Astrocyte of the spinal cord (primary cell): ENCODE data around the gene PTGR1.
A peak's percentile ranks its signal among the peaks of the same experiment; 100 is the strongest.
"Not testable (repeated sequence)": the region's sequence is repeated elsewhere in the genome, so short reads cannot be mapped to it uniquely, and the experiment has no call there.

Source experiments
- DNase-seq: peaks from one replicate; pipeline ENCODE4 v3.0.0; 2011; ENCODE audit warnings: low read depth, low spot score
- H3K4me3 ChIP-seq: 2 replicates; pipeline ENCODE4 v1.5.1; 2011; ENCODE audit warnings: low read depth, mild to moderate bottlenecking, low read length, moderate library complexity
- in situ Hi-C: cut with HindIII; loops from 2 replicates; pipeline ENCODE4 v1.10.0; 2017; ENCODE audit warnings: low sequenced_read_pairs
- TF ChIP-seq, protein P1 (sequence below): IDR thresholded peaks from 2 replicates; pipeline ENCODE4 v1.5.1; 2012; ENCODE audit warnings: low read depth, mild to moderate bottlenecking, low read length, inconsistent platforms

PTGR1 gene

GRCh38 chr9:111582888-111583287 lies 16.6 kb downstream of the PTGR1 start:
- DNase-seq, result peak; percentile 49
- no peak overlapping the region for H3K4me3 ChIP-seq
- TF ChIP-seq, protein P1, sequence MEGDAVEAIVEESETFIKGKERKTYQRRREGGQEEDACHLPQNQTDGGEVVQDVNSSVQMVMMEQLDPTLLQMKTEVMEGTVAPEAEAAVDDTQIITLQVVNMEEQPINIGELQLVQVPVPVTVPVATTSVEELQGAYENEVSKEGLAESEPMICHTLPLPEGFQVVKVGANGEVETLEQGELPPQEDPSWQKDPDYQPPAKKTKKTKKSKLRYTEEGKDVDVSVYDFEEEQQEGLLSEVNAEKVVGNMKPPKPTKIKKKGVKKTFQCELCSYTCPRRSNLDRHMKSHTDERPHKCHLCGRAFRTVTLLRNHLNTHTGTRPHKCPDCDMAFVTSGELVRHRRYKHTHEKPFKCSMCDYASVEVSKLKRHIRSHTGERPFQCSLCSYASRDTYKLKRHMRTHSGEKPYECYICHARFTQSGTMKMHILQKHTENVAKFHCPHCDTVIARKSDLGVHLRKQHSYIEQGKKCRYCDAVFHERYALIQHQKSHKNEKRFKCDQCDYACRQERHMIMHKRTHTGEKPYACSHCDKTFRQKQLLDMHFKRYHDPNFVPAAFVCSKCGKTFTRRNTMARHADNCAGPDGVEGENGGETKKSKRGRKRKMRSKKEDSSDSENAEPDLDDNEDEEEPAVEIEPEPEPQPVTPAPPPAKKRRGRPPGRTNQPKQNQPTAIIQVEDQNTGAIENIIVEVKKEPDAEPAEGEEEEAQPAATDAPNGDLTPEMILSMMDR, result no peak
- in situ Hi-C loops, result no loop called here

DNA sequence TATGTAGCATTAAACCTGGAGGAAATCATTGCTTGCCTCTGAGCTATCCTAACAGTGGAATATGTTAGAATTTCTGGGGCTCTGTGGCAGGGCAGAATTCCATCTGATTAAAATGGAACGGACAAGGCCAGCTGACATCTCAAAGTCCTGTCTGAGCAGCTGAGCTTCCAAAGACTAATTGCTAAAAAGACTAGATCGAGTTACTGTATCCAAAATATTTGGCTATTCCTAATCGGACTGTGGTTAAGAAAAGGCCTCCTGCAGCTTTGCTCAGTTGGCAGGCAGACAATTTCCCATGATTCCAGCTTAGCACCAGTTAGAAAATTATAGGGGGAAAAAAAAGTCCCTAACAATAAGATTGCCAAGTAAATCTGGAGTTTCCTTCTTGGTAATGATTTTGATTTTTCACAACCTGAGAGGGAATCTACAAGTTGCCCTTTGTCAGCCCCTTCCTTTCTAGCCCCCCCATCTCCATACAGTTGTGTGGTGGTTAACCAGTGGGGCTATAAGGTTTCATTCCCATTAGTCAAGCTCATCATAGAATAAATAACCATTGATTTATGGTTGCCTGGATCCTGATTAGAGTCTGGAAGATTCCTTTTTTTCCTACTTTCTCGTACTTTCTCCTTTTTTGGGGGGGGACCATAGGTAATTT lies 26.4 kb downstream of the PTGR1 start:
- DNase-seq, result peak; percentile 92
- no peak overlapping the region for H3K4me3 ChIP-seq
- in situ Hi-C loops, result no loop called here
- TF ChIP-seq, protein P1, result no peak

GRCh38 chr9:111568127-111568526 lies 31.3 kb downstream of the PTGR1 start:
- H3K4me3 ChIP-seq, in situ Hi-C loops, DNase-seq: not testable (repeated sequence)

DNA sequence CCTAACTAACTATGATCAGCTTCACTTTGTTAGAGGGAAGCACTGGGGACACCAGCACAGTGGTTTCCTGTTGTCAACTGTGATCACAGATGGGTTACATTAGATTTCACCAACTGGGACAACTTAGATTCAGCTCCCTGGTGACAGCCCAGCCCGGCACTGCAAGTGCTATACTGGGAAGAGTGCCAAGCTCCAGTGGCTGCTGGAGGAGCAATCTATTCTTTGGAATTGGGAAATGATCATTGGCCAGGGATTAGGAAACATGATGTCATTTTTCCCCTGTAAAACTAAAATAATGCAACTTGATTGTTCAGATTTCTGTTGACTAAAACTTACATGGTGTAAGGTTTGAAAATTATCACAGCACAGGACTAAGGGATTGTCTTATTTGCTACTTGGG lies 33.2 kb downstream of the PTGR1 start:
- TF ChIP-seq, protein P1, result no peak
- DNase-seq, result no peak

GRCh38 chr9:111561165-111561719 lies 38.2 kb downstream of the PTGR1 start:
- TF ChIP-seq, protein P1, result no peak
- DNase-seq, result no peak
- no peak overlapping the region for H3K4me3 ChIP-seq
- in situ Hi-C loops, result no loop called here

More for the DNA sequence above, 33.2 kb downstream of the PTGR1 start:
- no peak overlapping the region for H3K4me3 ChIP-seq
- in situ Hi-C loops, result no loop called here

GRCh38 chr9:111559000-111559610 lies 40.3 kb downstream of the PTGR1 start:
- TF ChIP-seq, protein P1, result no peak
- peak; percentile 43 for DNase-seq
- no peak overlapping the region for H3K4me3 ChIP-seq
- in situ Hi-C loops, result no loop called here

GRCh38 chr9:111555425-111555824 lies 44.0 kb downstream of the PTGR1 start:
- in situ Hi-C loops, H3K4me3 ChIP-seq, DNase-seq: not testable (repeated sequence)
